Right lobe of liver (tissue), 6 donors: ENCODE data around the gene CDS1. TPM values are rescaled to one million over a fixed set of nuclear protein-coding genes. Genes with fewer than 3 reads are reported as not detected.

ENCODE experiments used
- ATAC-seq, 4 donors: fragments of 200-7000 bp; cut with Tn5 transposase; one replicate each; pipeline ENCODE4 v1.9.1; 2020; ENCODE audit warnings: mild to moderate bottlenecking in 4 of 4, moderate library complexity in 4 of 4
- DNase-seq, 3 donors: peaks; one replicate each; pipeline ENCODE4 v3.0.0-alpha.2; 2020
- H3K27ac ChIP-seq, 3 donors: fragments of 200-600 bp; one replicate each; pipeline ENCODE4 v1.8.0; 2022
- H3K27me3 ChIP-seq, 2 donors: fragments of 200-600 bp; one replicate each; pipeline ENCODE4 v1.8.0; 2022
- H3K36me3 ChIP-seq, 4 donors: fragments of 200-600 bp; sonication (generic) in 1 of 4; one replicate each; pipeline versions ENCODE4 v1.5.1 to v1.8.0; 2017 to 2022; ENCODE audit warnings: control low read depth in 1 of 4
- H3K4me1 ChIP-seq, 4 donors: fragments of 200-600 bp; sonication (generic) in 1 of 4; one replicate each; pipeline versions ENCODE4 v1.5.1 to v1.8.0; 2017 to 2022; ENCODE audit warnings: control low read depth in 1 of 4
- H3K4me3 ChIP-seq, 3 donors: fragments of 200-600 bp; one replicate each; pipeline ENCODE4 v1.8.0; 2022
- H3K9me3 ChIP-seq, 4 donors: fragments of 200-600 bp; sonication (generic) in 1 of 4; one replicate each; pipeline versions ENCODE4 v1.5.1 to v1.8.0; 2017 to 2022; ENCODE audit warnings: control low read depth in 1 of 4
- POLR2A ChIP-seq: fragments of 450-650 bp; IDR thresholded peaks from one replicate; pipeline ENCODE4 v1.6.1; 2017; ENCODE audit warnings: antibody characterized with exemption, mild to moderate bottlenecking
- WGBS: methylation state at CpG from one replicate; pipeline ENCODE4 v1.1.6; 2018; ENCODE audit warnings: low coverage, low lambda C conversion rate; ENCODE audit not compliant: insufficient coverage; ENCODE audit errors: missing lambda C conversion rate; 5-methylcytosine and 5-hydroxymethylcytosine counted together
- intact Hi-C, 2 donors: fragments of 100-400 bp; cut with DNase I; formaldehyde crosslinking; loops; one replicate each; pipeline versions ENCODE4 v1.11.2 to v1.14.1; 2022
- total RNA-seq, 6 experiments: library from RNA; depleted of rRNA in 2 of 6; stranded (reverse); fragments of >200 nt in 2 of 6; fragmentation: NEBNext Ultra II Directional in 3 of 6; extraction: Animal tissue kit (Norgen Biotek cat#: 25700) in 3 of 6; gene quantifications; one replicate each; pipeline versions ENCODE4 v1.1.0 to v1.2.4, GENCODE V29; 2016 to 2023
- TF ChIP-seq, protein P1 (sequence below), 4 donors: fragments of 200-600 bp in 3 of 4; fragments of 450-650 bp in 1 of 4; IDR thresholded peaks; one replicate each; pipeline versions ENCODE4 v1.5.1 to v1.8.0; 2016 to 2022; ENCODE audit warnings: antibody characterized with exemption in 4 of 4, mild to moderate bottlenecking in 2 of 4
- donor health status: DM: no; HTN: yes; CAD: no.
- donor health status: DM: no; HTN: no; CAD: no.
- donor health status: DM: no; HTN: no; CAD: no.
- donor health status: DM: no; HTN: yes; CAD: no.
- donor health status: DM: no; HTN: yes; CAD: no.

CDS1 gene
- total RNA-seq, 6 experiments from 2014 or later, result 0.06 to 11.2 (median 0.45) TPM

- no peak for TF ChIP-seq POLR2A
- TF ChIP-seq, protein P1, sequence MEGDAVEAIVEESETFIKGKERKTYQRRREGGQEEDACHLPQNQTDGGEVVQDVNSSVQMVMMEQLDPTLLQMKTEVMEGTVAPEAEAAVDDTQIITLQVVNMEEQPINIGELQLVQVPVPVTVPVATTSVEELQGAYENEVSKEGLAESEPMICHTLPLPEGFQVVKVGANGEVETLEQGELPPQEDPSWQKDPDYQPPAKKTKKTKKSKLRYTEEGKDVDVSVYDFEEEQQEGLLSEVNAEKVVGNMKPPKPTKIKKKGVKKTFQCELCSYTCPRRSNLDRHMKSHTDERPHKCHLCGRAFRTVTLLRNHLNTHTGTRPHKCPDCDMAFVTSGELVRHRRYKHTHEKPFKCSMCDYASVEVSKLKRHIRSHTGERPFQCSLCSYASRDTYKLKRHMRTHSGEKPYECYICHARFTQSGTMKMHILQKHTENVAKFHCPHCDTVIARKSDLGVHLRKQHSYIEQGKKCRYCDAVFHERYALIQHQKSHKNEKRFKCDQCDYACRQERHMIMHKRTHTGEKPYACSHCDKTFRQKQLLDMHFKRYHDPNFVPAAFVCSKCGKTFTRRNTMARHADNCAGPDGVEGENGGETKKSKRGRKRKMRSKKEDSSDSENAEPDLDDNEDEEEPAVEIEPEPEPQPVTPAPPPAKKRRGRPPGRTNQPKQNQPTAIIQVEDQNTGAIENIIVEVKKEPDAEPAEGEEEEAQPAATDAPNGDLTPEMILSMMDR (IDR thresholded peaks at IDR 0.05), result no peak
- no peak for DNase-seq
Measured at GRCh38 chr4:84632092-84632491, 49.2 kb downstream of the CDS1 start.

GRCh38 chr4:84634961-84635360 is 52.0 kb downstream of the CDS1 start:
- intact Hi-C loops, result no loop called here
- Histone ChIP-seq H3K9me3 (no peaks in the 10 kb centered on the region), H3K27me3 (no peaks in the 10 kb centered on the region), H3K27ac (no peak overlapping the region), H3K36me3 (no peaks in the 10 kb centered on the region), H3K4me3 (no peak overlapping the region), H3K4me1 (no peaks in the 10 kb centered on the region)
- no peak for TF ChIP-seq POLR2A
- TF ChIP-seq, protein P1 (IDR thresholded peaks at IDR 0.05), result no peak
- ATAC-seq (no peak), DNase-seq (no peak)
- WGBS, result 86% methylated on average over 1 of the region's 1 CpG

More at GRCh38 chr4:84632092-84632491, 49.2 kb downstream of the CDS1 start:
- Histone ChIP-seq H3K4me1 (no peaks in the 10 kb centered on the region), H3K9me3 (no peaks in the 10 kb centered on the region), H3K36me3 (no peaks in the 10 kb centered on the region), H3K27me3 (no peaks in the 10 kb centered on the region), H3K27ac (no peak overlapping the region), H3K4me3 (no peak overlapping the region)
- WGBS, result 79% methylated on average over 2 of the region's 2 CpGs
- intact Hi-C loops, result no loop called here
- ATAC-seq, result no peak

GRCh38 chr4:84638092-84638491 is 55.2 kb downstream of the CDS1 start:
- ATAC-seq (peak in 1 of 4 donors; percentile 28), DNase-seq (no peak)
- intact Hi-C loops, result no loop called here
- Histone ChIP-seq H3K4me3 (no peak overlapping the region), H3K27me3 (no peaks in the 10 kb centered on the region), H3K27ac (no peak overlapping the region), H3K9me3 (no peaks in the 10 kb centered on the region), H3K36me3 (no peaks in the 10 kb centered on the region), H3K4me1 (no peaks in the 10 kb centered on the region)
- TF ChIP-seq POLR2A, result no peak
- TF ChIP-seq, protein P1 (IDR thresholded peaks at IDR 0.05), result no peak

- ATAC-seq (no peak), DNase-seq (no peak)
- Histone ChIP-seq H3K27ac (no peak overlapping the region), H3K36me3 (no peaks in the 10 kb centered on the region), H3K27me3 (no peaks in the 10 kb centered on the region), H3K4me3 (no peak overlapping the region), H3K9me3 (no peaks in the 10 kb centered on the region), H3K4me1 (no peaks in the 10 kb centered on the region)
- no peak for TF ChIP-seq POLR2A
- TF ChIP-seq, protein P1 (IDR thresholded peaks at IDR 0.05), result no peak
- 100% methylated on average over 1 of the region's 1 CpG for WGBS
- intact Hi-C loops, result no loop called here
Measured at GRCh38 chr4:84639145-84639544, 56.2 kb downstream of the CDS1 start.

- Histone ChIP-seq H3K27me3 (no peaks in the 10 kb centered on the region), H3K27ac (no peak overlapping the region), H3K4me1 (peaks cover 0 to 21% (median 0%) of the 10 kb centered on the region in 4 donors), H3K4me3 (no peak overlapping the region), H3K36me3 (no peaks in the 10 kb centered on the region), H3K9me3 (no peaks in the 10 kb centered on the region)
- TF ChIP-seq, protein P1 (IDR thresholded peaks at IDR 0.05), result no peak
- no peak for TF ChIP-seq POLR2A
- 83% methylated on average over 2 of the region's 5 CpGs for WGBS
- no peak for ATAC-seq
- DNase-seq, result no peak
- intact Hi-C loops, result no loop called here
Measured at GRCh38 chr4:84644087-84644486, 61.2 kb downstream of the CDS1 start.
